ENCODE data around the gene TNFRSF9.
"Not testable (repeated sequence)": the region's sequence is repeated elsewhere in the genome, so short reads cannot be mapped to it uniquely, and the experiment has no call there.

Gene TNFRSF9

GRCh38 chr1:7970246-7970645 is 29.6 kb upstream of the TNFRSF9 start:
- no peak for DNase-seq (ENCODE audit: low read depth in 2 of 2)
- TF ChIP-seq CTCF (IDR thresholded peaks at IDR 0.05; ENCODE audit: low read depth, low read length) = no peak
- H3K4me3 ChIP-seq (replicated peaks in 1 of 2; ENCODE audit: low read depth in 2 of 2, low read length in 2 of 2) = no peak overlapping the region

GRCh38 chr1:7967651-7968050 is 27.0 kb upstream of the TNFRSF9 start:
- DNase-seq (ENCODE audit: low read depth in 2 of 2) = no peak
- no peak for TF ChIP-seq CTCF (IDR thresholded peaks at IDR 0.05; ENCODE audit: low read depth, low read length)
- H3K4me3 ChIP-seq (replicated peaks in 1 of 2; ENCODE audit: low read depth in 2 of 2, low read length in 2 of 2) = no peak overlapping the region

GRCh38 chr1:7967196-7967595 is 26.6 kb upstream of the TNFRSF9 start:
- no peak for DNase-seq (ENCODE audit: low read depth in 2 of 2)
- H3K4me3 ChIP-seq (replicated peaks in 1 of 2; ENCODE audit: low read depth in 2 of 2, low read length in 2 of 2) = no peak overlapping the region
- TF ChIP-seq CTCF (IDR thresholded peaks at IDR 0.05; ENCODE audit: low read depth, low read length) = no peak

GRCh38 chr1:7964476-7964875 is 23.8 kb upstream of the TNFRSF9 start:
- TF ChIP-seq CTCF (IDR thresholded peaks at IDR 0.05; ENCODE audit: low read depth, low read length) = no peak
- no peak for DNase-seq (ENCODE audit: low read depth in 2 of 2)
- H3K4me3 ChIP-seq (replicated peaks in 1 of 2; ENCODE audit: low read depth in 2 of 2, low read length in 2 of 2) = no peak overlapping the region

GRCh38 chr1:7963841-7964240 is 23.2 kb upstream of the TNFRSF9 start:
- H3K4me3 ChIP-seq (replicated peaks in 1 of 2; ENCODE audit: low read depth in 2 of 2, low read length in 2 of 2) = not testable (repeated sequence)

GRCh38 chr1:7963378-7963730 is 22.7 kb upstream of the TNFRSF9 start:
- not testable (repeated sequence) for DNase-seq (ENCODE audit: low read depth in 2 of 2); H3K4me3 ChIP-seq (replicated peaks in 1 of 2; ENCODE audit: low read depth in 2 of 2, low read length in 2 of 2)

More at GRCh38 chr1:7963841-7964240, 23.2 kb upstream of the TNFRSF9 start:
- DNase-seq (ENCODE audit: low read depth in 2 of 2) = not testable (repeated sequence)

GRCh38 chr1:7962636-7963377 is 22.2 kb upstream of the TNFRSF9 start:
- no peak for DNase-seq (ENCODE audit: low read depth in 2 of 2)
- peak overlapping the region; percentile 71 to 82 for H3K4me3 ChIP-seq (replicated peaks in 1 of 2; ENCODE audit: low read depth in 2 of 2, low read length in 2 of 2)
- no peak for TF ChIP-seq CTCF (IDR thresholded peaks at IDR 0.05; ENCODE audit: low read depth, low read length)

- no peak for TF ChIP-seq CTCF (IDR thresholded peaks at IDR 0.05; ENCODE audit: low read depth, low read length)
- no peak for DNase-seq (ENCODE audit: low read depth in 2 of 2)
- peak overlapping the region; percentile 71 to 82 for H3K4me3 ChIP-seq (replicated peaks in 1 of 2; ENCODE audit: low read depth in 2 of 2, low read length in 2 of 2)
Observed at GRCh38 chr1:7962014-7962335, 21.3 kb upstream of the TNFRSF9 start.

Data from cardiac fibroblast (primary cell).